ENCODE measurements around the gene SERPINA9.

The SERPINA9 gene

DNA sequence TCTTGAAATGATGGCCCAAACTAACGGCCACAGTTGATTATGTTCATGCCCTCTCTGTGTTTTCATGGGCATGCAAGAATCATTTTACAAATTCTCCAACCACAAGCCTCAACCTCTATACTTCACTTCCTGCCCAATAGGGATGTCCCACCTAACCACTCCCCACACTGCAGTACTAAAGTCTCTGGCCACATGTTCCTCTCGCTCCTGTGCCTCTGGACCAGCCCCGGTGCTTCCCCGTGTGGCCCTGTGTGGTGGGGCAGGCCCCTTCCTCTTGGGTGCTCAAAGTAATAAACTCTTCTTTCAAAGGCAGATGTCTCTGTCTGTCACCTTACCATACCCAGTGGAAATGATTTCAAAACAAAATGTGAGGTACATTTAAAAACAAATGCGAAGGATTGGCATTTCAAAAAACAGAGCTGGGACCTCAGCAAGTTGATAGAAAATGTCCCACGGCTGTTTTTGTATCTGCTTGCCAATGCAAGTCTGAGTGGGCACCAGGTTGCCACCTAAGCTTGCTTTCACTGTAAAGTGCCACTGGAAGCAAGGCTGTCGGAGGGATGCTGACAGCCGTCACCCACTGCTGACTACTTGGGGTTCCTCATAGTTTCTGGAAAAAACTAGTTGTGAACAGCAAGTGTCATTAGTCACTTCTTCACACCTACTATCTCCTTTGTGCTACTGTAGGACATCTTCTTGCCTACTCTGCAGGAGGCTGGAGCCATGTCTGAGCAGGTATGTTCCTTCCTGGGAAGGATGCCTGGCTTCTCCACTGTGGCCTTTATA is 15.2 kb downstream of the SERPINA9 start:
- no peak overlapping the region for H3K4me3 ChIP-seq (replicated peaks in 1 of 2; ENCODE audit: low read depth in 2 of 2, low read length in 2 of 2)
- no peak for DNase-seq (ENCODE audit: low read depth in 2 of 2)
- TF ChIP-seq, protein P1, sequence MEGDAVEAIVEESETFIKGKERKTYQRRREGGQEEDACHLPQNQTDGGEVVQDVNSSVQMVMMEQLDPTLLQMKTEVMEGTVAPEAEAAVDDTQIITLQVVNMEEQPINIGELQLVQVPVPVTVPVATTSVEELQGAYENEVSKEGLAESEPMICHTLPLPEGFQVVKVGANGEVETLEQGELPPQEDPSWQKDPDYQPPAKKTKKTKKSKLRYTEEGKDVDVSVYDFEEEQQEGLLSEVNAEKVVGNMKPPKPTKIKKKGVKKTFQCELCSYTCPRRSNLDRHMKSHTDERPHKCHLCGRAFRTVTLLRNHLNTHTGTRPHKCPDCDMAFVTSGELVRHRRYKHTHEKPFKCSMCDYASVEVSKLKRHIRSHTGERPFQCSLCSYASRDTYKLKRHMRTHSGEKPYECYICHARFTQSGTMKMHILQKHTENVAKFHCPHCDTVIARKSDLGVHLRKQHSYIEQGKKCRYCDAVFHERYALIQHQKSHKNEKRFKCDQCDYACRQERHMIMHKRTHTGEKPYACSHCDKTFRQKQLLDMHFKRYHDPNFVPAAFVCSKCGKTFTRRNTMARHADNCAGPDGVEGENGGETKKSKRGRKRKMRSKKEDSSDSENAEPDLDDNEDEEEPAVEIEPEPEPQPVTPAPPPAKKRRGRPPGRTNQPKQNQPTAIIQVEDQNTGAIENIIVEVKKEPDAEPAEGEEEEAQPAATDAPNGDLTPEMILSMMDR (IDR thresholded peaks at IDR 0.05; ENCODE audit: low read depth, low read length) = no peak

GRCh38 chr14:94458558-94459205 is 17.3 kb downstream of the SERPINA9 start:
- TF ChIP-seq, protein P1 (IDR thresholded peaks at IDR 0.05; ENCODE audit: low read depth, low read length) = no peak
- no peak overlapping the region for H3K4me3 ChIP-seq (replicated peaks in 1 of 2; ENCODE audit: low read depth in 2 of 2, low read length in 2 of 2)
- DNase-seq (ENCODE audit: low read depth in 2 of 2) = peak; percentile 49 to 60

GRCh38 chr14:94458096-94458495 is 17.9 kb downstream of the SERPINA9 start:
- DNase-seq (ENCODE audit: low read depth in 2 of 2) = no peak
- TF ChIP-seq, protein P1 (IDR thresholded peaks at IDR 0.05; ENCODE audit: low read depth, low read length) = no peak
- H3K4me3 ChIP-seq (replicated peaks in 1 of 2; ENCODE audit: low read depth in 2 of 2, low read length in 2 of 2) = no peak overlapping the region

- no peak for DNase-seq (ENCODE audit: low read depth in 2 of 2)
- TF ChIP-seq, protein P1 (IDR thresholded peaks at IDR 0.05; ENCODE audit: low read depth, low read length) = no peak
- no peak overlapping the region for H3K4me3 ChIP-seq (replicated peaks in 1 of 2; ENCODE audit: low read depth in 2 of 2, low read length in 2 of 2)
Measured at GRCh38 chr14:94455928-94456327, 20.1 kb downstream of the SERPINA9 start.

GRCh38 chr14:94451826-94452225 is 24.2 kb downstream of the SERPINA9 start:
- no peak overlapping the region for H3K4me3 ChIP-seq (replicated peaks in 1 of 2; ENCODE audit: low read depth in 2 of 2, low read length in 2 of 2)
- TF ChIP-seq, protein P1 (IDR thresholded peaks at IDR 0.05; ENCODE audit: low read depth, low read length) = no peak
- no peak for DNase-seq (ENCODE audit: low read depth in 2 of 2)

- DNase-seq (ENCODE audit: low read depth in 2 of 2) = no peak
- no peak overlapping the region for H3K4me3 ChIP-seq (replicated peaks in 1 of 2; ENCODE audit: low read depth in 2 of 2, low read length in 2 of 2)
- TF ChIP-seq, protein P1 (IDR thresholded peaks at IDR 0.05; ENCODE audit: low read depth, low read length) = no peak
Measured at GRCh38 chr14:94451091-94451771, 24.8 kb downstream of the SERPINA9 start.
